HuH-7.5 (cell line): ENCODE results near the gene MEF2C.
"Not testable (repeated sequence)": the region's sequence is repeated elsewhere in the genome, so short reads cannot be mapped to it uniquely, and the experiment has no call there.

ENCODE experiments used
- DNase-seq: peaks from one replicate; pipeline ENCODE4 v3.0.0; 2011; ENCODE audit warnings: low spot score

MEF2C gene

DNA sequence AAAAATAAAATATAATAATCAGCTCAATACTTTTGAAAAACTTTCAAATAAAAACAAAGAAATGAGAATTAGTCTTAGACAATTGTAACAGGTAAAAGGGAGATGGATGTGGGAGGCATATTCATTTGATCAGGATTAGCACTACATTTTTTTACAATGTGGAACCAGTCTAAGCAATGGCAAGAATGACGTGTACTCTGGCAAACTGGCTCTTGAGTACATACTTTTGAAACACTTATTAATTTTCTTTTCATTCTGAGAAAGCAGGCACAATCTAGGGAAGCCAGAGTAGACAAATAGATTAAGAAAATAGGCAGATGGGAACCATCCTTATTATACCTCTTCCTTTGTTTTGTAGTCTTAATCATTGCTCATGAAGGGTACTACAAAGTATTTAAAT is 79.7 kb downstream of the MEF2C start:
- DNase-seq, result no peak

- DNase-seq, result no peak
Measured at GRCh38 chr5:88799938-88800535, 82.9 kb downstream of the MEF2C start.

GRCh38 chr5:88798933-88799332 is 84.1 kb downstream of the MEF2C start:
- DNase-seq, result not testable (repeated sequence)

DNA sequence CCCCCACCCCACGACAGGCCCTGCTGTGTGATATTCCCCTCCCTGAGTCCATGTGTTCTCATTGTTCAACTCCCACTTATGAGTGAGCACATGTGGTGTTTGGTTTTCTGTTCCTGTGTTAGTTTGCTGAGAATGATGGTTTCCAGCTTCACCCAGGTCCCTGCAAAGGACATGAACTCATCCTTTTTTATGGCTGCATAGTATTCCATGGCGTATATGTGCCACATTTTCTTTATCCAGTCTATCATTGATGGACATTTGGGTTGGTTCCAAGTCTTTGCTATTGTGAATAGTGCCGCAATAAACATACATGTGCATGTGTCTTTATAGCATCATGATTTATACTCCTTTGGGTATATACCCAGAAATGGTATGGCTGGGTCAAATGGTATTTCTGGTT is 89.2 kb downstream of the MEF2C start:
- DNase-seq, result not testable (repeated sequence)

DNA sequence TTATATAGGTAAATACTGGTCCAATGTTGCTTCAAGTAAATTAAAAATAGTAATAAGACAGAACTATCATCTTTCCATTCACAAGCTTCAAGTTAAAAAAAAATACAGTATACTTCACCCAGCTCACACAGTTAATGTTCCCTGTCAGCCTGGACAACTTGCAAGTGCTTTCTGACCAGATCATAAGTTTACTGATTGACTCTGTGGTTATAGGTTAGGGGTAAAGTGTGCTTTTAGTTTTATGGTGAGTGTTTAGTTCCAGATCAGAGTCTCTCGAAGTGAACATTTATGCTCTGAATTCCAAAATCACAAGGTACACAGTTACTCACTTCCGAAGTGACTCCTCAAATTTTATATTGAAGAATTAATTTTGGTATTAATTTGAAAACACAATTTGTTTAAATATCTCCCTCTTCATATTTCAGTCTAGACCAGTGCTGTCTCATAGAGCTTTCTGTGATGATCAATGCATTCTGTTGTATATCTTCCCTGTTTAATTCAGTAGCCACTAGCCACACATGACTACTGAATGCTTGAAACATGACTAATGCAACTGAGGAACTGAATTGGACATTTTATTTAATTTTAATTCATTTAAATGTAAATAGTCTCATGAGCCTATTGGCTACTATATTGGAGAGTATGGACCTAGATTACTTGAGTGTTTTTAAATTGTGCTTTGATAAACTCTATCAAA is 90.7 kb downstream of the MEF2C start:
- DNase-seq, result no peak

DNA sequence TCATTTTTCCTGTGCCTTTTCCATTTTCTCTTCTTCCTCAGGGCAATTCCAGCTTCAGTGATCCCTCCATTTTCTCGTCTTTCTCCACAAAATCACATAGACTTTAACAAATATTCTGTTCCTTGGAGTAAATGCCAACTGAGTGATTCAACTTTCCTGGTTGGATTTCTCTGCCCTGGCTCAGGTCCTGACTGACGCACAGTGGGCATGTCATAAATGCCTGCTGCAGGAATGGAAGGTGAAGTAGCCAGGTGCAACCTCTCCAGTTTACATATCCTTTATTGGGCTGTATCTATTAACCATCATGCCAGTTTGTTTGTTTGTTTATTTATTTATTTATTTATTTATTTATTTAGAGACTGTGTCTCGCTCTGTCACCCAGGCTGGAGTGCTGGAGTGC is 95.1 kb downstream of the MEF2C start:
- DNase-seq, result no peak

DNA sequence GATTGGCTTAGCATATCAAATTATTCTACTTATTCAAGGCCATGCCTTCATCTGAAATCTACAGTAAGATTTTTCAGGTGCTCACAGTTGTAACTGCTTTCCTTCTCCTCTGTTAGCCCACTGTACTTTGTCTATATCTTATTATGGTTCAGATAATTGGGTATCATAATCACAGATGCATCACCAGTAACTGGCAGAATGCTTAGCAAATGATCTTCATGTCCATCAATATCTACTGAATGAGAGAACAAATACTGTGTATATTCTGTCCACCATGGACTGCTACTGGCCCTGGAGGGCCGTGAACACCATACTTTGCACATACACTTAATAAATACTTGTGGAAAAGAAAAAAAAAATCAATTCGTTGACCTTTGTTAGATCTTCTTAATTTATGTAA is 96.2 kb downstream of the MEF2C start:
- DNase-seq, result no peak

- DNase-seq, result no peak
Measured at GRCh38 chr5:88785746-88786565, 97.0 kb downstream of the MEF2C start.

DNA sequence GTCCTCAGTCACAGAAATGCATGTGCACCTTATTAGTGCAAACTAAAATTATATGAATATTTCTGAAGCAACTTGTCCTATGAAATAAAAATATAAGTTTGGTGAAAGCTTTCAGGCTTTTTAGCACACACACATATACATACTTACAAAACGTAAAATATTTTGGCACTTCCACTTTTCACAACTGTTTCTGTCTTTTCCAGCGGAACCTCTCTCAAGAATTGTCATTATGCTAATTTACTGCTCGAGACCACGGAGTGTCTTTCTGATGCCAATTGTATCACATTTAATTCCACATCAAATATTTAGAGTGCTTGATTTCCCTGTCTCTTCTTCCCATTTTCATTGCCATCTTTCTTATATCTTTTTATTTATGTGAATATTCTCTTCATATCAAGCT is 100.4 kb downstream of the MEF2C start:
- DNase-seq, result no peak

- no peak for DNase-seq
Measured at GRCh38 chr5:88780736-88781135, 102.2 kb downstream of the MEF2C start.

- DNase-seq, result no peak
Measured at GRCh38 chr5:88778736-88779135, 104.2 kb downstream of the MEF2C start.

- DNase-seq, result no peak
Measured at GRCh38 chr5:88776692-88777091, 106.3 kb downstream of the MEF2C start.

GRCh38 chr5:88772831-88773230 is 110.2 kb downstream of the MEF2C start:
- no peak for DNase-seq

DNA sequence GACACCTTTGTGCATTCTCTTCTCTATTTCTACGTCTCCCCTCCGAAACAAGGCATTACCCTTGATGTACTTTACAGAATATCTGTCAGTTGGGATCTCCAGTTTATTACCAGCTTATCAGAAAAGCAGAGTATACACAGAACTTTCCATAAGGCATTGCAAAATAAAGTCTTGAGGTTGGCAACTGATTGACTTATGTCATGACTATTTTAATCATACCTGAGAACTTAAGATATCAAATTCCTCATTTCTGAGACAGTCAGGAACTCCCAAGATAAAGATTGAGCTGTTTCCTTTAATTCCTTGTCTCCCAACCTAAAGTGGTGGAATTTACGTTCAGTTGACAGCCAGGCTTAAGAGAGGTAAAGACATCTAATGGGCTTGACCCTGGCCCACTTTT is 110.9 kb downstream of the MEF2C start:
- DNase-seq, result no peak

DNA sequence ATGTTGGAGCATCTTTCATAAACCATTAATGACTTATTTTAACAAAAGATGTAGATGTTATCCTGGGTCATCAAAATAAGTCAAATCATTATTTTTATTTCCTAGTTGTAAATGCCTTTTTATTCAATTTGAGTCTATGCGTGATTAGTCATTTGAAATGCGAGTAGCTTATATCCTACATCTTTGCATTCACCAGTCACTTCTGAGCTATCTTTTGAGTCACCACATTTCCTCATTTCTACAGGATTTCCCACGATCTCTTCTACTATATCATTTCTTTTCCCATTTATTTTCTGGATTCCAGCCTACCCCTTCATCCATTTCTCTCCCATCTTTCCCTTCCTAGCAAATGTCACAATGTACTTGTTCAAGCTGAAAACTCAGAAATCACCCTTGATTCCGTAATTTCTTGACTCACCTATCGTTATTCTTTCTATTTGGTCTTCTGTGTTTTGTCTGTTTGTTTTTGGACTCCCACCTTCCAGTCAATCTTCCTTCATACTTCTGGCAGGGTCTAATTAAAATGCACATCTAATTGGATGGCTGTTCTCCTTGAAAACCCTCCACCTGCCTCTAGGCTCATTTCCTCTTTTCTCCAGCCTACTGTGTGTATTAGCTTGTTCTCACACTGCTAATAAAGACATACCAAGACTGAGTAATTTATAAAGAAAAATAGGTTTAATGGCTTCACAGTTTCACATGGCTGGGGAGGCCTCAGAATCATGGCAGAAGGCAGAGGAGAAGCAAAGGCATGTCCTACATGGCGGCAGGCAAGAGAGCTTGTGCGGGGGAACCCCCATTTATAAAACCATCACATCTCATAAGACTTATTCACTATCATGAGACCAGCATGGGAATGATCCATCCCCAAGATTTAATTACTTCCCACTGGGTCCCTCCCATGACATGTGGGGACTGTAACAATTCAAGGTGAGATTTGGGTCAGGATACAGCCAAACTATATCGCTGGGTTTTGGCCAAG is 112.4 kb downstream of the MEF2C start:
- no peak for DNase-seq

GRCh38 chr5:88769165-88769564 is 113.8 kb downstream of the MEF2C start:
- no peak for DNase-seq

- no peak for DNase-seq
Measured at GRCh38 chr5:88768411-88768810, 114.6 kb downstream of the MEF2C start.

GRCh38 chr5:88765798-88766197 is 117.2 kb downstream of the MEF2C start:
- no peak for DNase-seq

DNA sequence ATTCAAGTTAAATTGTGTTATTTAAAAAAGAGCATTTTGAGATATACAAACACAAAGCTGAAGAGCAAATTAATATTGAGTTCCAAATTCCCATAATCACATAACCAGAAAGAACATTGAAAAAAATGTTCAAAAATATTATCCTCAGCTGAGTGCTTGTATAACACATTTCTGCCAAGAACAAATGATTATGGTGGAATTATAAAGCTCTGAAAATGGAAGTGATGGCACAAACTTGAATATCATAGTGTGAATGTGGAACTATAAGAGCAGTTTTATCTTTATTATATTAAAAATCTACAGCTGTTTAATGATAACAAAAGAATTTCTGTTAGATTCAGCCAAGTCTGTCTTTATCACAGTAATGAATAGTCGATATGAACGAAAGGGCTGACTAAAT is 117.8 kb downstream of the MEF2C start:
- no peak for DNase-seq

GRCh38 chr5:88761939-88762338 is 121.0 kb downstream of the MEF2C start:
- no peak for DNase-seq

GRCh38 chr5:88761269-88761850 is 121.6 kb downstream of the MEF2C start:
- DNase-seq, result no peak

DNA sequence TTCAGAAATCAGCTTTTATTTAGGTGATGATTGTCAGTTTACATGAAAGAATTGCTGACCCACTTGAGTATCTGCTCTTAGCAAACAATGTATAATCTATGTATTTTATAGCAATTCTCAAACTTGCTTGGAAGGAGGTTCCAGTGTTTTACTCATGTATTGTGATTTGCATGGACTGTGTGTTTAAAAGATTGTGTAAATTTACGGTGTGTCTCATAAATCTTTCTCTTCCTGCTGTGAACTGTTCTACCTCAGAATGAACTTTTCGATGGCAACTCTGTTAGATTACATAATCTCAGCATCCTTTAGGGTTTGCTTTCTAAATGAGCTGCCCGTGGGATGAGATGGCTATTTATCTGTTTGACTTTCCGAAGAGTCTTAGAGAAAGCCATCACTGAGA is 122.5 kb downstream of the MEF2C start:
- DNase-seq, result no peak
